Measurements from ENCODE around the gene ZC2HC1B. TPM values are rescaled to one million over a fixed set of nuclear protein-coding genes. Genes with fewer than 3 reads are reported as not detected.

Gene ZC2HC1B
- total RNA-seq, 1 experiment from 2014 or later: not detected

- no TSS peak for BruUV-seq (replicated peaks)
- intact Hi-C loops (cut with micrococcal nuclease): no loop called here
- Mint-ChIP-seq H3K36me3 (ENCODE audit: insufficient read depth, unreplicated experiment) (no peaks in the 10 kb centered on the region), H3K27me3 (ENCODE audit: insufficient read depth, unreplicated experiment) (no peaks in the 10 kb centered on the region), H3K4me3 (ENCODE audit: unreplicated experiment) (no peak overlapping the region), H3K9me3 (ENCODE audit: unreplicated experiment) (no peaks in the 10 kb centered on the region), H3K4me1 (ENCODE audit: insufficient read depth, unreplicated experiment) (peaks cover 9% of the 10 kb centered on the region), H3K27ac (ENCODE audit: low read depth, unreplicated experiment) (no peak overlapping the region)
- TF ChIP-seq CTCF (IDR thresholded peaks at IDR 0.05; ENCODE audit: unreplicated experiment): no peak
- ChIA-PET CTCF (interaction anchor here (0.6 to 2.4 kb wide), 3 partner anchors 19 to 28 kb away, joined by 3 to 7 read pairs (median 6); no protein-coding TSS in a partner anchor), POLR2A (interaction anchor here (0.6 to 0.8 kb wide), 3 partner anchors 15 to 124 kb away, joined by 3 read pairs; partner anchors contain the start of gene LTV1)
- peak; percentile 64 for DNase-seq (ENCODE audit: unreplicated experiment)
Observed at GRCh38 chr6:143967706-143968376, 103.6 kb downstream of the ZC2HC1B start.

- Mint-ChIP-seq H3K27ac (ENCODE audit: low read depth, unreplicated experiment) (no peak overlapping the region), H3K27me3 (ENCODE audit: insufficient read depth, unreplicated experiment) (no peaks in the 10 kb centered on the region)
Observed at GRCh38 chr6:143969077-143969476, 104.8 kb downstream of the ZC2HC1B start.

GRCh38 chr6:143970456-143971218 is 106.4 kb downstream of the ZC2HC1B start:
- ChIA-PET POLR2A (interaction anchor here (0.7 to 1.8 kb wide), 2 partner anchors 9 to 113 kb away, joined by 3 to 5 read pairs; no protein-coding TSS in a partner anchor), CTCF (interaction anchor here (2.4 kb wide), 1 partner anchor 31 kb away, joined by 7 read pairs; no protein-coding TSS in a partner anchor)
- peaks cover 9% of the 10 kb centered on the region for H3K4me1 Mint-ChIP-seq (ENCODE audit: insufficient read depth, unreplicated experiment)
- H3K27me3 Mint-ChIP-seq (ENCODE audit: insufficient read depth, unreplicated experiment): no peaks in the 10 kb centered on the region
- H3K27ac Mint-ChIP-seq (ENCODE audit: low read depth, unreplicated experiment): peak overlapping the region; percentile 16
- no peak overlapping the region for H3K4me3 Mint-ChIP-seq (ENCODE audit: unreplicated experiment)
- no peaks in the 10 kb centered on the region for H3K9me3 Mint-ChIP-seq (ENCODE audit: unreplicated experiment)
- TF ChIP-seq CTCF (IDR thresholded peaks at IDR 0.05; ENCODE audit: unreplicated experiment): no peak
- BruUV-seq (replicated peaks): no TSS peak
- DNase-seq (ENCODE audit: unreplicated experiment): no peak
- H3K36me3 Mint-ChIP-seq (ENCODE audit: insufficient read depth, unreplicated experiment): no peaks in the 10 kb centered on the region
- intact Hi-C loops (cut with micrococcal nuclease): no loop called here

More at GRCh38 chr6:143969077-143969476, 104.8 kb downstream of the ZC2HC1B start:
- Mint-ChIP-seq H3K36me3 (ENCODE audit: insufficient read depth, unreplicated experiment) (no peaks in the 10 kb centered on the region), H3K4me1 (ENCODE audit: insufficient read depth, unreplicated experiment) (peaks cover 9% of the 10 kb centered on the region), H3K9me3 (ENCODE audit: unreplicated experiment) (no peaks in the 10 kb centered on the region), H3K4me3 (ENCODE audit: unreplicated experiment) (no peak overlapping the region)
- ChIA-PET POLR2A (no interaction called here), CTCF (interaction anchor here (2.4 kb wide), 1 partner anchor 29 kb away, joined by 7 read pairs; no protein-coding TSS in a partner anchor)
- DNase-seq (ENCODE audit: unreplicated experiment): no peak
- no peak for TF ChIP-seq CTCF (IDR thresholded peaks at IDR 0.05; ENCODE audit: unreplicated experiment)
- intact Hi-C loops (cut with micrococcal nuclease): no loop called here
- no TSS peak for BruUV-seq (replicated peaks)
